Measurements from ENCODE around the gene FHIT.

GRCh38 chr3:60956729-60957128 is 294.5 kb downstream of the FHIT start:
- no peak for TF ChIP-seq CTCF (IDR thresholded peaks at IDR 0.05)
- no peak for TF ChIP-seq POLR2A (IDR thresholded peaks at IDR 0.05)
- TF ChIP-seq EP300 (IDR thresholded peaks at IDR 0.05), result no peak
